ENCODE results near the gene CACNB2. TPM values are rescaled to one million over a fixed set of nuclear protein-coding genes. Genes with fewer than 3 reads are reported as not detected.

CACNB2 gene
- total RNA-seq, 1 experiment from 2014 or later: 0.07 TPM

- TF ChIP-seq EZH2phosphoT487 (IDR thresholded peaks at IDR 0.05; ENCODE audit: borderline replicate concordance, low read length) (no peak), CTCF (conservative IDR thresholded peaks at IDR 0.05; ENCODE audit: low read depth, low read length) (no peak), EZH2 (IDR thresholded peaks at IDR 0.05; ENCODE audit: low read length, unreplicated experiment) (no peak)
- ChIA-PET POLR2A (ENCODE audit: unreplicated experiment) (no interaction called here), CTCF (no interaction called here)
- peaks cover 6% of the 10 kb centered on the region; the same call in 1 of the 2 replicates for H3K27me3 ChIP-seq (ENCODE audit: low read length)
- BruUV-seq (replicated peaks): no TSS peak
- no peaks in the 10 kb centered on the region for H3K4me1 ChIP-seq (ENCODE audit: insufficient read depth, low read length)
- intact Hi-C loops (cut with micrococcal nuclease): no loop called here
- no peaks in the 10 kb centered on the region for H3K9me2 ChIP-seq (replicated peaks; ENCODE audit: low read length)
- H3K79me2 ChIP-seq (ENCODE audit: low read length): no peaks in the 10 kb centered on the region
- no peak overlapping the region for H3K4me3 ChIP-seq (ENCODE audit: low read length)
- H3K4me2 ChIP-seq (ENCODE audit: low read length): no peak overlapping the region
- no peaks in the 10 kb centered on the region for H4K20me1 ChIP-seq (ENCODE audit: low read length)
- H2AFZ ChIP-seq (ENCODE audit: low read length): no peak overlapping the region
- H3K27ac ChIP-seq (ENCODE audit: low read length): no peak overlapping the region
- ATAC-seq: no peak
- no peaks in the 10 kb centered on the region for H3F3A ChIP-seq (ENCODE audit: low read length, unreplicated experiment)
- H3K9ac ChIP-seq (ENCODE audit: low read length): no peak overlapping the region
- DNase-seq: no peak
- H3K36me3 ChIP-seq (ENCODE audit: low read depth, low read length): no peaks in the 10 kb centered on the region
- H3K9me3 ChIP-seq (ENCODE audit: low read length): no peaks in the 10 kb centered on the region
Measured at GRCh38 chr10:18479502-18479901, 339.3 kb downstream of the CACNB2 start.

GRCh38 chr10:18483516-18484186 lies 343.4 kb downstream of the CACNB2 start:
- Histone ChIP-seq H3K27ac (ENCODE audit: low read length) (no peak overlapping the region), H3F3A (ENCODE audit: low read length, unreplicated experiment) (no peaks in the 10 kb centered on the region), H4K20me1 (ENCODE audit: low read length) (no peaks in the 10 kb centered on the region), H3K9me2 (replicated peaks; ENCODE audit: low read length) (no peaks in the 10 kb centered on the region), H3K36me3 (ENCODE audit: low read depth, low read length) (no peaks in the 10 kb centered on the region), H3K27me3 (ENCODE audit: low read length) (no peaks in the 10 kb centered on the region), H3K4me2 (ENCODE audit: low read length) (no peak overlapping the region), H3K4me3 (ENCODE audit: low read length) (no peak overlapping the region), H3K4me1 (ENCODE audit: insufficient read depth, low read length) (no peaks in the 10 kb centered on the region), H3K79me2 (ENCODE audit: low read length) (no peaks in the 10 kb centered on the region), H2AFZ (ENCODE audit: low read length) (no peak overlapping the region), H3K9me3 (ENCODE audit: low read length) (no peaks in the 10 kb centered on the region), H3K9ac (ENCODE audit: low read length) (no peak overlapping the region)
- ChIA-PET CTCF (no interaction called here), POLR2A (ENCODE audit: unreplicated experiment) (no interaction called here)
- DNase-seq (no peak), ATAC-seq (no peak)
- intact Hi-C loops (cut with micrococcal nuclease): no loop called here
- BruUV-seq (replicated peaks): no TSS peak
- TF ChIP-seq EZH2 (IDR thresholded peaks at IDR 0.05; ENCODE audit: low read length, unreplicated experiment) (no peak), CTCF (conservative IDR thresholded peaks at IDR 0.05; ENCODE audit: low read depth, low read length) (no peak), EZH2phosphoT487 (IDR thresholded peaks at IDR 0.05; ENCODE audit: borderline replicate concordance, low read length) (no peak)

GRCh38 chr10:18486438-18486837 lies 346.2 kb downstream of the CACNB2 start:
- H4K20me1 ChIP-seq (ENCODE audit: low read length): no peaks in the 10 kb centered on the region
- no peaks in the 10 kb centered on the region for H3K9me2 ChIP-seq (replicated peaks; ENCODE audit: low read length)
- ATAC-seq: no peak
- H3F3A ChIP-seq (ENCODE audit: low read length, unreplicated experiment): no peaks in the 10 kb centered on the region
- no peak overlapping the region for H3K4me3 ChIP-seq (ENCODE audit: low read length)
- ChIA-PET CTCF (no interaction called here), POLR2A (ENCODE audit: unreplicated experiment) (no interaction called here)
- H3K9ac ChIP-seq (ENCODE audit: low read length): no peak overlapping the region
- intact Hi-C loops (cut with micrococcal nuclease): no loop called here
- TF ChIP-seq CTCF (conservative IDR thresholded peaks at IDR 0.05; ENCODE audit: low read depth, low read length) (no peak), EZH2phosphoT487 (IDR thresholded peaks at IDR 0.05; ENCODE audit: borderline replicate concordance, low read length) (no peak), EZH2 (IDR thresholded peaks at IDR 0.05; ENCODE audit: low read length, unreplicated experiment) (no peak)
- BruUV-seq (replicated peaks): no TSS peak
- H3K4me1 ChIP-seq (ENCODE audit: insufficient read depth, low read length): no peaks in the 10 kb centered on the region
- no peak for DNase-seq
- H3K36me3 ChIP-seq (ENCODE audit: low read depth, low read length): no peaks in the 10 kb centered on the region
- H2AFZ ChIP-seq (ENCODE audit: low read length): no peak overlapping the region
- H3K79me2 ChIP-seq (ENCODE audit: low read length): no peaks in the 10 kb centered on the region
- H3K4me2 ChIP-seq (ENCODE audit: low read length): no peak overlapping the region
- H3K27ac ChIP-seq (ENCODE audit: low read length): no peak overlapping the region
- no peaks in the 10 kb centered on the region for H3K27me3 ChIP-seq (ENCODE audit: low read length)
- H3K9me3 ChIP-seq (ENCODE audit: low read length): no peaks in the 10 kb centered on the region
